HCT116 (cell line): ENCODE results near the gene ZNF804B. TPM values are rescaled to one million over a fixed set of nuclear protein-coding genes. Genes with fewer than 3 reads are reported as not detected.

Experiments used
- ATAC-seq: fragments of 200-7000 bp; cut with Tn5 transposase; 2 replicates; pipeline ENCODE4 v1.9.1; 2020; ENCODE audit warnings: mild to moderate bottlenecking, moderate library complexity
- BruUV-seq: library from RNA; stranded (reverse); fragments of 400-500 nt; replicated peaks from 2 replicates; lab custom pipeline; 2021; lab: Mats Ljungman, UMichigan
- CTCF ChIA-PET: fragments of 300-600 bp; sonication (Branson Sonifier 250); formaldehyde crosslinking; loops from one replicate; lab custom pipeline; 2021; ENCODE audit warnings: antibody characterized with exemption; lab: Charles Lee
- POLR2A ChIA-PET: fragments of 300-600, 350-600 bp; sonication (Branson Sonifier 250); formaldehyde crosslinking; loops from one replicate; lab custom pipeline; 2021; ENCODE audit warnings: antibody characterized with exemption; lab: Charles Lee
- RAD21 ChIA-PET, 2 experiments: fragments of 300-600 bp; sonication (Branson Sonifier 250); formaldehyde crosslinking; loops; one replicate each; lab custom pipeline; 2023; ENCODE audit warnings: low total read pairs in 2 of 2; ENCODE audit not compliant: uncharacterized antibody in 2 of 2, unreplicated experiment in 2 of 2, low non-redundant PET in 1 of 2; lab: Charles Lee
- DNase-seq: peaks from one replicate; pipeline ENCODE4 v3.0.0-alpha.2; 2010; ENCODE audit warnings: low read depth, low spot score
- H2AFZ ChIP-seq: fragments of 200-600 bp; shearing (Covaris generic), sonication (generic); 2 replicates; pipeline ENCODE4 v1.6.1; 2017; ENCODE audit warnings: low read depth, mixed run types, mixed read lengths, antibody characterized with exemption, low read length; ENCODE audit not compliant: poor library complexity, severe bottlenecking
- H3K27ac ChIP-seq: 2 replicates; pipeline ENCODE4 v1.5.1; 2012; ENCODE audit warnings: low read depth, low read length
- H3K27me3 ChIP-seq: fragments of 200-600 bp; sonication (generic); 2 replicates; pipeline ENCODE4 v1.6.1; 2016; ENCODE audit warnings: mixed run types, low read length, mixed read lengths; ENCODE audit not compliant: insufficient read depth
- H3K36me3 ChIP-seq, 2 experiments: fragments of 200-500 bp in 1 of 2; fragments of 200-600 bp in 1 of 2; sonication (Bioruptor generic) in 1 of 2; sonication (generic) in 1 of 2; 2 replicates each; pipeline versions ENCODE4 v1.5.1 to v1.6.1; 2014 to 2016; ENCODE audit warnings: low read length in 2 of 2, inconsistent platforms in 1 of 2, mixed read lengths in 1 of 2, mixed run types in 1 of 2; ENCODE audit not compliant: insufficient read depth in 2 of 2, control insufficient read depth in 1 of 2
- H3K4me1 ChIP-seq, 2 experiments: fragments of 200-600 bp in 1 of 2; sonication (generic) in 1 of 2; 2 replicates each; pipeline versions ENCODE4 v1.5.1 to v1.6.1; 2012 to 2017; ENCODE audit warnings: low read length in 2 of 2, inconsistent platforms in 1 of 2, mild to moderate bottlenecking in 1 of 2, mixed read lengths in 1 of 2, mixed run types in 1 of 2, moderate library complexity in 1 of 2; ENCODE audit not compliant: insufficient read depth in 2 of 2, control insufficient read depth in 1 of 2
- H3K4me2 ChIP-seq: fragments of 200-600 bp; sonication (generic); 2 replicates; pipeline ENCODE4 v1.6.1; 2017; ENCODE audit warnings: mixed run types, low read length, mixed read lengths
- H3K4me3 ChIP-seq, 2 experiments: fragments of 200-600 bp in 1 of 2; sonication (generic) in 1 of 2; replicated peaks in 1 of 2; 2 replicates each; pipeline ENCODE4 v1.5.1; 2011 to 2016; ENCODE audit warnings: low read length in 2 of 2, control low read depth in 1 of 2, low read depth in 1 of 2, mild to moderate bottlenecking in 1 of 2, mixed read lengths in 1 of 2, mixed run types in 1 of 2
- H3K79me2 ChIP-seq: fragments of 200-600 bp; sonication (generic); 2 replicates; pipeline ENCODE4 v1.6.1; 2017; ENCODE audit warnings: mild to moderate bottlenecking, mixed run types, low read length, moderate library complexity, mixed read lengths; ENCODE audit not compliant: insufficient read depth
- H3K9ac ChIP-seq: fragments of 200-600 bp; sonication (generic); 2 replicates; pipeline ENCODE4 v1.6.1; 2016; ENCODE audit warnings: low read length, mixed read lengths
- H3K9me2 ChIP-seq: fragments of 200-600 bp; sonication (generic), shearing (Covaris generic); 2 replicates; pipeline ENCODE4 v1.6.1; 2017; ENCODE audit warnings: mixed run types, mild to moderate bottlenecking, moderate library complexity; ENCODE audit not compliant: insufficient read depth
- H3K9me3 ChIP-seq, 2 experiments: fragments of 200-500 bp in 1 of 2; fragments of 200-600 bp in 1 of 2; sonication (Bioruptor generic) in 1 of 2; sonication (generic) in 1 of 2; 2 replicates each; pipeline ENCODE4 v1.6.1; 2014 to 2017; ENCODE audit warnings: low read length in 2 of 2, mixed read lengths in 2 of 2, inconsistent platforms in 1 of 2, low read depth in 1 of 2, mild to moderate bottlenecking in 1 of 2, mixed run types in 1 of 2, moderate library complexity in 1 of 2; ENCODE audit not compliant: control insufficient read depth in 1 of 2, insufficient read depth in 1 of 2
- H4K20me1 ChIP-seq: fragments of 200-600 bp; sonication (generic), shearing (Covaris generic); 2 replicates; pipeline ENCODE4 v1.6.1; 2017; ENCODE audit warnings: mixed run types, mild to moderate bottlenecking, moderate library complexity; ENCODE audit not compliant: insufficient read depth
- CEBPB ChIP-seq: IDR thresholded peaks from 2 replicates; pipeline ENCODE4 v1.6.1; 2012; ENCODE audit warnings: low read depth
- EGR1 ChIP-seq: IDR thresholded peaks from 2 replicates; pipeline ENCODE4 v1.6.1; 2012; ENCODE audit warnings: low read depth
- ELF1 ChIP-seq: IDR thresholded peaks from 2 replicates; pipeline ENCODE4 v1.6.1; 2012; ENCODE audit warnings: low read depth, borderline replicate concordance
- JUND ChIP-seq: IDR thresholded peaks from 2 replicates; pipeline ENCODE4 v1.6.1; 2012
- POLR2A ChIP-seq: IDR thresholded peaks from 2 replicates; pipeline ENCODE4 v1.7.0; 2011; ENCODE audit warnings: borderline replicate concordance; ENCODE audit not compliant: insufficient read depth, insufficient read length; ENCODE audit errors: extremely low read depth
- POLR2AphosphoS5 ChIP-seq: IDR thresholded peaks from 2 replicates; pipeline ENCODE4 v1.6.1; 2011; ENCODE audit warnings: mild to moderate bottlenecking, low read depth, low read length, moderate library complexity
- RAD21 ChIP-seq: IDR thresholded peaks from 2 replicates; pipeline ENCODE4 v1.6.1; 2012; ENCODE audit warnings: low read depth, mild to moderate bottlenecking
- YY1 ChIP-seq: IDR thresholded peaks from 2 replicates; pipeline ENCODE4 v1.6.1; 2011; ENCODE audit warnings: low read length, low read depth, moderate library complexity, mild to moderate bottlenecking; ENCODE audit not compliant: insufficient replicate concordance; ENCODE audit errors: extremely low read depth
- ZBTB33 ChIP-seq: IDR thresholded peaks from 2 replicates; pipeline ENCODE4 v1.6.1; 2011; ENCODE audit warnings: mild to moderate bottlenecking, low read length, moderate library complexity; ENCODE audit not compliant: insufficient replicate concordance; ENCODE audit errors: extremely low read depth
- ZFX ChIP-seq: fragments of 450-650 bp; IDR thresholded peaks from 2 replicates; pipeline ENCODE4 v1.6.1; 2017
- intact Hi-C: fragments of 100-400 bp; cut with micrococcal nuclease; formaldehyde crosslinking; loops from 2 replicates; pipeline ENCODE4 v1.10.0; 2022
- total RNA-seq: library from RNA; stranded (reverse); gene quantifications from one replicate; pipeline ENCODE4 v1.2.1, GENCODE V29; 2021; ENCODE audit not compliant: unreplicated experiment
- TF ChIP-seq, protein P1 (sequence below), 3 experiments: fragments of 200-600 bp in 1 of 3; sonication (generic) in 1 of 3; IDR thresholded peaks in 2 of 3; conservative IDR thresholded peaks in 1 of 3; 2 replicates each; pipeline ENCODE4 v1.5.1; 2012 to 2017; ENCODE audit warnings: low read depth in 2 of 3, low read length in 2 of 3, antibody characterized with exemption in 1 of 3, borderline replicate concordance in 1 of 3, control low read depth in 1 of 3, mild to moderate bottlenecking in 1 of 3, mixed read lengths in 1 of 3, mixed run types in 1 of 3, moderate library complexity in 1 of 3; ENCODE audit not compliant: insufficient read depth in 1 of 3
- TF ChIP-seq, protein P2 (sequence below): IDR thresholded peaks from 2 replicates; pipeline ENCODE4 v1.6.1; 2012

The ZNF804B gene
- total RNA-seq, 1 experiment from 2014 or later: not detected

- H4K20me1 ChIP-seq: no peaks in the 10 kb centered on the region; the same call in 1 of the 2 replicates
- ChIA-PET POLR2A (no interaction called here), CTCF (no interaction called here), RAD21 (no interaction called here)
- H3K4me3 ChIP-seq: no peak overlapping the region
- no peaks in the 10 kb centered on the region for H3K79me2 ChIP-seq
- ATAC-seq (no peak), DNase-seq (no peak)
- no peak overlapping the region for H3K4me2 ChIP-seq
- H3K27me3 ChIP-seq: no peaks in the 10 kb centered on the region
- H3K9ac ChIP-seq: no peak overlapping the region
- no peaks in the 10 kb centered on the region for H3K9me2 ChIP-seq
- no TSS peak for BruUV-seq
- H2AFZ ChIP-seq: no peak overlapping the region
- H3K36me3 ChIP-seq: no peaks in the 10 kb centered on the region
- TF ChIP-seq YY1: no peak
- TF ChIP-seq, protein P1, sequence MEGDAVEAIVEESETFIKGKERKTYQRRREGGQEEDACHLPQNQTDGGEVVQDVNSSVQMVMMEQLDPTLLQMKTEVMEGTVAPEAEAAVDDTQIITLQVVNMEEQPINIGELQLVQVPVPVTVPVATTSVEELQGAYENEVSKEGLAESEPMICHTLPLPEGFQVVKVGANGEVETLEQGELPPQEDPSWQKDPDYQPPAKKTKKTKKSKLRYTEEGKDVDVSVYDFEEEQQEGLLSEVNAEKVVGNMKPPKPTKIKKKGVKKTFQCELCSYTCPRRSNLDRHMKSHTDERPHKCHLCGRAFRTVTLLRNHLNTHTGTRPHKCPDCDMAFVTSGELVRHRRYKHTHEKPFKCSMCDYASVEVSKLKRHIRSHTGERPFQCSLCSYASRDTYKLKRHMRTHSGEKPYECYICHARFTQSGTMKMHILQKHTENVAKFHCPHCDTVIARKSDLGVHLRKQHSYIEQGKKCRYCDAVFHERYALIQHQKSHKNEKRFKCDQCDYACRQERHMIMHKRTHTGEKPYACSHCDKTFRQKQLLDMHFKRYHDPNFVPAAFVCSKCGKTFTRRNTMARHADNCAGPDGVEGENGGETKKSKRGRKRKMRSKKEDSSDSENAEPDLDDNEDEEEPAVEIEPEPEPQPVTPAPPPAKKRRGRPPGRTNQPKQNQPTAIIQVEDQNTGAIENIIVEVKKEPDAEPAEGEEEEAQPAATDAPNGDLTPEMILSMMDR (IDR thresholded peaks at IDR 0.05 in 2 of 3, conservative IDR thresholded peaks at IDR 0.05 in 1 of 3; ENCODE audit: borderline replicate concordance in 1 of 3, insufficient read depth in 1 of 3, low read depth in 2 of 3, low read length in 2 of 3): no peak
- TF ChIP-seq EGR1: no peak
- TF ChIP-seq, protein P2, sequence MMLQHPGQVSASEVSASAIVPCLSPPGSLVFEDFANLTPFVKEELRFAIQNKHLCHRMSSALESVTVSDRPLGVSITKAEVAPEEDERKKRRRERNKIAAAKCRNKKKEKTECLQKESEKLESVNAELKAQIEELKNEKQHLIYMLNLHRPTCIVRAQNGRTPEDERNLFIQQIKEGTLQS: no peak
- no peak for TF ChIP-seq JUND
- no peak for TF ChIP-seq POLR2A
- TF ChIP-seq CEBPB: no peak
- TF ChIP-seq RAD21: no peak
- no peak for TF ChIP-seq ELF1
- no peak for TF ChIP-seq ZFX
- no peak for TF ChIP-seq POLR2AphosphoS5
- no peak for TF ChIP-seq ZBTB33
- H3K4me1 ChIP-seq: no peaks in the 10 kb centered on the region
- no peaks in the 10 kb centered on the region for H3K9me3 ChIP-seq
- intact Hi-C loops: no loop called here
- H3K27ac ChIP-seq: no peak overlapping the region
These were observed 21.9 kb upstream of the ZNF804B start for GRCh38 chr7:88737632-88738031.
